HCT116 (cell line): ENCODE data around the gene TCF7L1. TPM values are rescaled to one million over a fixed set of nuclear protein-coding genes. Genes with fewer than 3 reads are reported as not detected.
A peak's percentile ranks its signal among the peaks of the same experiment; 100 is the strongest.

Experiments
- ATAC-seq: fragments of 200-7000 bp; cut with Tn5 transposase; 2 replicates; pipeline ENCODE4 v1.9.1; 2020; ENCODE audit warnings: mild to moderate bottlenecking, moderate library complexity
- BruUV-seq: library from RNA; stranded (reverse); fragments of 400-500 nt; replicated peaks from 2 replicates; lab custom pipeline; 2021; lab: Mats Ljungman, UMichigan
- CTCF ChIA-PET: fragments of 300-600 bp; sonication (Branson Sonifier 250); formaldehyde crosslinking; loops from one replicate; lab custom pipeline; 2021; ENCODE audit warnings: antibody characterized with exemption; lab: Charles Lee
- POLR2A ChIA-PET: fragments of 300-600, 350-600 bp; sonication (Branson Sonifier 250); formaldehyde crosslinking; loops from one replicate; lab custom pipeline; 2021; ENCODE audit warnings: antibody characterized with exemption; lab: Charles Lee
- RAD21 ChIA-PET, 2 experiments: fragments of 300-600 bp; sonication (Branson Sonifier 250); formaldehyde crosslinking; loops; one replicate each; lab custom pipeline; 2023; ENCODE audit warnings: low total read pairs in 2 of 2; ENCODE audit not compliant: uncharacterized antibody in 2 of 2, unreplicated experiment in 2 of 2, low non-redundant PET in 1 of 2; lab: Charles Lee
- DNase-seq: peaks from one replicate; pipeline ENCODE4 v3.0.0-alpha.2; 2010; ENCODE audit warnings: low read depth, low spot score
- H2AFZ ChIP-seq: fragments of 200-600 bp; shearing (Covaris generic), sonication (generic); 2 replicates; pipeline ENCODE4 v1.6.1; 2017; ENCODE audit warnings: low read depth, mixed run types, mixed read lengths, antibody characterized with exemption, low read length; ENCODE audit not compliant: poor library complexity, severe bottlenecking
- H3K27ac ChIP-seq: 2 replicates; pipeline ENCODE4 v1.5.1; 2012; ENCODE audit warnings: low read depth, low read length
- H3K27me3 ChIP-seq: fragments of 200-600 bp; sonication (generic); 2 replicates; pipeline ENCODE4 v1.6.1; 2016; ENCODE audit warnings: mixed run types, low read length, mixed read lengths; ENCODE audit not compliant: insufficient read depth
- H3K36me3 ChIP-seq, 2 experiments: fragments of 200-500 bp in 1 of 2; fragments of 200-600 bp in 1 of 2; sonication (Bioruptor generic) in 1 of 2; sonication (generic) in 1 of 2; 2 replicates each; pipeline versions ENCODE4 v1.5.1 to v1.6.1; 2014 to 2016; ENCODE audit warnings: low read length in 2 of 2, inconsistent platforms in 1 of 2, mixed read lengths in 1 of 2, mixed run types in 1 of 2; ENCODE audit not compliant: insufficient read depth in 2 of 2, control insufficient read depth in 1 of 2
- H3K4me1 ChIP-seq, 2 experiments: fragments of 200-600 bp in 1 of 2; sonication (generic) in 1 of 2; 2 replicates each; pipeline versions ENCODE4 v1.5.1 to v1.6.1; 2012 to 2017; ENCODE audit warnings: low read length in 2 of 2, inconsistent platforms in 1 of 2, mild to moderate bottlenecking in 1 of 2, mixed read lengths in 1 of 2, mixed run types in 1 of 2, moderate library complexity in 1 of 2; ENCODE audit not compliant: insufficient read depth in 2 of 2, control insufficient read depth in 1 of 2
- H3K4me2 ChIP-seq: fragments of 200-600 bp; sonication (generic); 2 replicates; pipeline ENCODE4 v1.6.1; 2017; ENCODE audit warnings: mixed run types, low read length, mixed read lengths
- H3K4me3 ChIP-seq, 2 experiments: fragments of 200-600 bp in 1 of 2; sonication (generic) in 1 of 2; replicated peaks in 1 of 2; 2 replicates each; pipeline ENCODE4 v1.5.1; 2011 to 2016; ENCODE audit warnings: low read length in 2 of 2, control low read depth in 1 of 2, low read depth in 1 of 2, mild to moderate bottlenecking in 1 of 2, mixed read lengths in 1 of 2, mixed run types in 1 of 2
- H3K79me2 ChIP-seq: fragments of 200-600 bp; sonication (generic); 2 replicates; pipeline ENCODE4 v1.6.1; 2017; ENCODE audit warnings: mild to moderate bottlenecking, mixed run types, low read length, moderate library complexity, mixed read lengths; ENCODE audit not compliant: insufficient read depth
- H3K9ac ChIP-seq: fragments of 200-600 bp; sonication (generic); 2 replicates; pipeline ENCODE4 v1.6.1; 2016; ENCODE audit warnings: low read length, mixed read lengths
- H3K9me2 ChIP-seq: fragments of 200-600 bp; sonication (generic), shearing (Covaris generic); 2 replicates; pipeline ENCODE4 v1.6.1; 2017; ENCODE audit warnings: mixed run types, mild to moderate bottlenecking, moderate library complexity; ENCODE audit not compliant: insufficient read depth
- H3K9me3 ChIP-seq, 2 experiments: fragments of 200-500 bp in 1 of 2; fragments of 200-600 bp in 1 of 2; sonication (Bioruptor generic) in 1 of 2; sonication (generic) in 1 of 2; 2 replicates each; pipeline ENCODE4 v1.6.1; 2014 to 2017; ENCODE audit warnings: low read length in 2 of 2, mixed read lengths in 2 of 2, inconsistent platforms in 1 of 2, low read depth in 1 of 2, mild to moderate bottlenecking in 1 of 2, mixed run types in 1 of 2, moderate library complexity in 1 of 2; ENCODE audit not compliant: control insufficient read depth in 1 of 2, insufficient read depth in 1 of 2
- H4K20me1 ChIP-seq: fragments of 200-600 bp; sonication (generic), shearing (Covaris generic); 2 replicates; pipeline ENCODE4 v1.6.1; 2017; ENCODE audit warnings: mixed run types, mild to moderate bottlenecking, moderate library complexity; ENCODE audit not compliant: insufficient read depth
- ATF3 ChIP-seq: IDR thresholded peaks from 2 replicates; pipeline ENCODE4 v1.6.1; 2012
- CBX3 ChIP-seq: IDR thresholded peaks from 2 replicates; pipeline ENCODE4 v1.6.1; 2012; ENCODE audit warnings: low read depth
- ZBTB33 ChIP-seq: IDR thresholded peaks from 2 replicates; pipeline ENCODE4 v1.6.1; 2011; ENCODE audit warnings: mild to moderate bottlenecking, low read length, moderate library complexity; ENCODE audit not compliant: insufficient replicate concordance; ENCODE audit errors: extremely low read depth
- ZFX ChIP-seq: fragments of 450-650 bp; IDR thresholded peaks from 2 replicates; pipeline ENCODE4 v1.6.1; 2017
- ZNF274 ChIP-seq: fragments of 200-500 bp; sonication (Bioruptor generic); IDR thresholded peaks from 2 replicates; pipeline ENCODE4 v1.6.1; 2014; ENCODE audit warnings: mild to moderate bottlenecking, low read depth, low read length, inconsistent platforms
- intact Hi-C: fragments of 100-400 bp; cut with micrococcal nuclease; formaldehyde crosslinking; loops from 2 replicates; pipeline ENCODE4 v1.10.0; 2022
- total RNA-seq: library from RNA; stranded (reverse); gene quantifications from one replicate; pipeline ENCODE4 v1.2.1, GENCODE V29; 2021; ENCODE audit not compliant: unreplicated experiment

The TCF7L1 gene
- total RNA-seq, 1 experiment from 2014 or later = 10.3 TPM

GRCh38 chr2:85326406-85327159 lies 193.4 kb downstream of the TCF7L1 start:
- H3K4me1 ChIP-seq = peaks cover 10 to 21% of the 10 kb centered on the region in 2 experiments

More at GRCh38 chr2:85326406-85327159, 193.4 kb downstream of the TCF7L1 start:
- Histone ChIP-seq H4K20me1 (peaks cover 5% of the 10 kb centered on the region; the same call in 1 of the 2 replicates), H3K9me3 (no peaks in the 10 kb centered on the region), H3K27me3 (no peaks in the 10 kb centered on the region), H3K27ac (peak overlapping the region; percentile 76; the same call in 1 of the 2 replicates), H3K4me3 (peak overlapping the region; percentile 89 to 96), H3K4me2 (peak overlapping the region; percentile 90), H3K36me3 (peaks cover 27 to 35% of the 10 kb centered on the region in 2 experiments; a peak in 3 of 4 replicates), H2AFZ (no peak overlapping the region), H3K79me2 (peaks cover 55% of the 10 kb centered on the region), H3K9ac (peak overlapping the region; percentile 86), H3K9me2 (no peaks in the 10 kb centered on the region)
- no peak for TF ChIP-seq ZBTB33
- no peak for TF ChIP-seq CBX3
- no peak for TF ChIP-seq ZFX
- no peak for TF ChIP-seq ZNF274
- no peak for TF ChIP-seq ATF3
- POLR2A ChIA-PET = interaction anchor here (1.2 to 1.4 kb wide), 2 partner anchors 26 to 212 kb away, joined by 5 to 6 read pairs; partner anchors contain the start of gene MAT2A
- CTCF ChIA-PET = no interaction called here
- ATAC-seq = no peak
- intact Hi-C loops = loop anchor here (10.0 kb wide), 1 partner anchor 228 kb away; no protein-coding TSS in a partner anchor
- DNase-seq = no peak
- BruUV-seq = no TSS peak
- RAD21 ChIA-PET = interaction anchor here in 1 of 2 experiments (0.6 kb wide), 1 partner anchor 10 kb away, joined by 3 read pairs; no protein-coding TSS in a partner anchor
